Measurements from ENCODE around the gene SMC1B. TPM values are rescaled to one million over a fixed set of nuclear protein-coding genes. Genes with fewer than 3 reads are reported as not detected.
"Not testable (repeated sequence)": the region's sequence is repeated elsewhere in the genome, so short reads cannot be mapped to it uniquely, and the experiment has no call there.

Gene SMC1B
- polyA plus RNA-seq, 4 donors, result 0.14 to 0.40 (median 0.18) TPM

- DNase-seq (ENCODE audit: low read depth in 4 of 4, low spot score in 3 of 4), result no peak
Observed at GRCh38 chr22:45424241-45424731, 10.9 kb upstream of the SMC1B start.

- DNase-seq (ENCODE audit: low read depth in 4 of 4, low spot score in 3 of 4), result no peak
Observed at GRCh38 chr22:45423524-45423923, 10.1 kb upstream of the SMC1B start.

- DNase-seq (ENCODE audit: low read depth in 4 of 4, low spot score in 3 of 4), result no peak
Observed at GRCh38 chr22:45422237-45422983, 9.0 kb upstream of the SMC1B start.

GRCh38 chr22:45421349-45422055 lies 8.1 kb upstream of the SMC1B start:
- DNase-seq (ENCODE audit: low read depth in 4 of 4, low spot score in 3 of 4), result no peak

- no peak for DNase-seq (ENCODE audit: low read depth in 4 of 4, low spot score in 3 of 4)
Observed at GRCh38 chr22:45420539-45420938, 7.1 kb upstream of the SMC1B start.

- no peak for DNase-seq (ENCODE audit: low read depth in 4 of 4, low spot score in 3 of 4)
Observed at GRCh38 chr22:45420011-45420410, 6.6 kb upstream of the SMC1B start.

- no peak for DNase-seq (ENCODE audit: low read depth in 4 of 4, low spot score in 3 of 4)
Observed at GRCh38 chr22:45418770-45419138, 5.4 kb upstream of the SMC1B start.

GRCh38 chr22:45418056-45418769 lies 4.8 kb upstream of the SMC1B start:
- no peak for DNase-seq (ENCODE audit: low read depth in 4 of 4, low spot score in 3 of 4)

GRCh38 chr22:45413013-45413367 lies 409 bp downstream of the SMC1B start:
- no peak for DNase-seq (ENCODE audit: low read depth in 4 of 4, low spot score in 3 of 4)

GRCh38 chr22:45407793-45408192 lies 5.6 kb downstream of the SMC1B start:
- no peak for DNase-seq (ENCODE audit: low read depth in 4 of 4, low spot score in 3 of 4)

GRCh38 chr22:45402466-45402985 lies 10.9 kb downstream of the SMC1B start:
- DNase-seq (ENCODE audit: low read depth in 4 of 4, low spot score in 3 of 4), result no peak

- DNase-seq (ENCODE audit: low read depth in 4 of 4, low spot score in 3 of 4), result no peak
Observed at GRCh38 chr22:45399712-45400445, 13.5 kb downstream of the SMC1B start.

- no peak for DNase-seq (ENCODE audit: low read depth in 4 of 4, low spot score in 3 of 4)
Observed at GRCh38 chr22:45398214-45398613, 15.2 kb downstream of the SMC1B start.

GRCh38 chr22:45397806-45398205 lies 15.6 kb downstream of the SMC1B start:
- DNase-seq (ENCODE audit: low read depth in 4 of 4, low spot score in 3 of 4), result no peak

- no peak for DNase-seq (ENCODE audit: low read depth in 4 of 4, low spot score in 3 of 4)
Observed at GRCh38 chr22:45389546-45389945, 23.9 kb downstream of the SMC1B start.

GRCh38 chr22:45381348-45381747 lies 32.1 kb downstream of the SMC1B start:
- DNase-seq (ENCODE audit: low read depth in 4 of 4, low spot score in 3 of 4), result no peak

- DNase-seq (ENCODE audit: low read depth in 4 of 4, low spot score in 3 of 4), result no peak
Observed at GRCh38 chr22:45376703-45377102, 36.7 kb downstream of the SMC1B start.

- no peak for DNase-seq (ENCODE audit: low read depth in 4 of 4, low spot score in 3 of 4)
Observed at GRCh38 chr22:45376009-45376408, 37.4 kb downstream of the SMC1B start.

GRCh38 chr22:45373592-45373991 lies 39.8 kb downstream of the SMC1B start:
- not testable (repeated sequence) for DNase-seq (ENCODE audit: low read depth in 4 of 4, low spot score in 3 of 4)

- no peak for DNase-seq (ENCODE audit: low read depth in 4 of 4, low spot score in 3 of 4)
Observed at GRCh38 chr22:45366713-45367112, 46.7 kb downstream of the SMC1B start.

GRCh38 chr22:45359627-45360026 lies 53.8 kb downstream of the SMC1B start:
- DNase-seq (ENCODE audit: low read depth in 4 of 4, low spot score in 3 of 4), result no peak

Data from right renal pelvis (tissue), 4 donors.